LNCaP clone FGC (cell line): ENCODE data around the gene NUDCD3.

Experiments used
- DNase-seq: peaks from one replicate; pipeline ENCODE4 v3.0.0-alpha.2; 2011; ENCODE audit warnings: low read depth
- H3K4me3 ChIP-seq: 2 replicates; pipeline ENCODE4 v1.5.1; 2011; ENCODE audit warnings: mild to moderate bottlenecking, low read depth, low read length, control low read depth
- CTCF ChIP-seq: IDR thresholded peaks from 2 replicates; pipeline ENCODE4 v1.5.1; 2012; ENCODE audit warnings: mild to moderate bottlenecking; ENCODE audit not compliant: control insufficient read depth, insufficient read depth; ENCODE audit errors: extremely low read depth

NUDCD3 gene

GRCh38 chr7:44366986-44367385 lies 123.5 kb downstream of the NUDCD3 start:
- H3K4me3 ChIP-seq, result no peak overlapping the region
- no peak for TF ChIP-seq CTCF
- no peak for DNase-seq

DNA sequence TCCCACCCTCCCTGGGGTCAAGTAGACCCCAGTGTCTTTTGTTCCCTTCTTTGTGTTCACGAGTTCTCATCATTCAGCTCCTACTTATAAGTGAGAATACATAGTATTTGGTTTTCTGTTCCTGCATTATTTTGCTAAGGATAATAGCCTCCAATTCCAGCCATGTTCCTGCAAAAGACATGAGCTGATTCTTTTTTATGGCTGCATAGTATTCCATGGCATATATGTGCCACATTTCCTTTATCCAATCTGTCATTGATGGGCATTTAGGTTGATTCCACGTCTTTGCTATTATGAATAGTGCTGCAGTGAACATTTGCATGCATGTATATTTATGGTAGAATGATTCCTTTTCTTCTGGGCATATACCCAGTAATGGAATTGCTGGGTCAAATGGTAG lies 136.8 kb downstream of the NUDCD3 start:
- TF ChIP-seq CTCF, result no peak
- no peak for DNase-seq
- H3K4me3 ChIP-seq, result no peak overlapping the region

DNA sequence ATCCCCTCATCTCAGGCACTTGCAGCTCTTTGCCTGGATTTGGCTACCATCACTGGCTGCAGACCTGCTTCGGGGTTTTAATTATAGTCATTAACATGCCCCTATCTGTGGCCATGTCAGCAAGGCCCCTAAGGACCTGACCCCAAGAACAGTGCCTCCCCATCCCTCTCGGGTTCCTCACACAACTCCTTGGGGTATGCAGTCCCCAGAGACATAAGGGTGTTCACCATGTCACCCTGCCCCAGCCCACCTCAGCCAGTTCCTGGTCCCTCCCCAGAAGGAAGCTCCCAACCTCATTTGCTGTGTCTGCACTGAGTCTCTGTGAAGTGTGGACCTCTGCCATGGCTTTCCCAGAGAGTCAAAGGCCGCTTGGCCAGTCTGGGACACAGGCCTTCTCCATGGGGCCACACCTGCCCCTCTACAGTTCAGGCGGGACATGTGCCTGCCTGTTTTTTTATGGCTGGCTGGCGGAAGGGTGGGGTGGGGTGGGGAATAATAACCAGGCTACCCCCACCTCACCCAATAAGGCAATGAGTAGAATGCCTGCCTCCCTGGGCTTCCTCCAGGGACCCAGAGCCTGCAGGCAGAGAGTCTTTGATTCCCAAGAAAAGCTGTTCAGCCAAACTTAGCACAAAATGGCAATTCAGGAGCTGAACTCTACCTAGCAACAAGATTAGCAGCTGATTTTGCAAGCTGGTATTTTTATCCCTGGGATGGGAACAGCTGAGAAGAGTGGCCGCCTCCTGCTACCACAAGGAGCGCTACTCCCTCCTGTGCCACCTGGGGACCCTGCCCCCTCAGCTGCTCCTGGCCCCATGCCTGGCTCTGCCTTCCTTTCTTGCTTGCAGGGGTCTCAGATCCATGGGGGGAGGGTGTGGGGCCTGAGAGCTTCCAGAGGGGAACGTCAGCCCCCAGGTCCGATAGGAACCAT lies 141.3 kb downstream of the NUDCD3 start:
- DNase-seq, result no peak
- H3K4me3 ChIP-seq, result no peak overlapping the region
- no peak for TF ChIP-seq CTCF

- no peak for DNase-seq
- no peak overlapping the region for H3K4me3 ChIP-seq
- TF ChIP-seq CTCF, result no peak
Observed at GRCh38 chr7:44348300-44348699, 142.2 kb downstream of the NUDCD3 start.

GRCh38 chr7:44347546-44348114 lies 142.8 kb downstream of the NUDCD3 start:
- TF ChIP-seq CTCF, result no peak
- H3K4me3 ChIP-seq, result no peak overlapping the region
- DNase-seq, result no peak

GRCh38 chr7:44346063-44346462 lies 144.4 kb downstream of the NUDCD3 start:
- no peak for TF ChIP-seq CTCF
- DNase-seq, result no peak
- H3K4me3 ChIP-seq, result no peak overlapping the region
